ENCODE measurements around the gene LIN9.
A peak's percentile ranks its signal among the peaks of the same experiment; 100 is the strongest.
"Not testable (repeated sequence)": the region's sequence is repeated elsewhere in the genome, so short reads cannot be mapped to it uniquely, and the experiment has no call there.

Gene LIN9

DNA sequence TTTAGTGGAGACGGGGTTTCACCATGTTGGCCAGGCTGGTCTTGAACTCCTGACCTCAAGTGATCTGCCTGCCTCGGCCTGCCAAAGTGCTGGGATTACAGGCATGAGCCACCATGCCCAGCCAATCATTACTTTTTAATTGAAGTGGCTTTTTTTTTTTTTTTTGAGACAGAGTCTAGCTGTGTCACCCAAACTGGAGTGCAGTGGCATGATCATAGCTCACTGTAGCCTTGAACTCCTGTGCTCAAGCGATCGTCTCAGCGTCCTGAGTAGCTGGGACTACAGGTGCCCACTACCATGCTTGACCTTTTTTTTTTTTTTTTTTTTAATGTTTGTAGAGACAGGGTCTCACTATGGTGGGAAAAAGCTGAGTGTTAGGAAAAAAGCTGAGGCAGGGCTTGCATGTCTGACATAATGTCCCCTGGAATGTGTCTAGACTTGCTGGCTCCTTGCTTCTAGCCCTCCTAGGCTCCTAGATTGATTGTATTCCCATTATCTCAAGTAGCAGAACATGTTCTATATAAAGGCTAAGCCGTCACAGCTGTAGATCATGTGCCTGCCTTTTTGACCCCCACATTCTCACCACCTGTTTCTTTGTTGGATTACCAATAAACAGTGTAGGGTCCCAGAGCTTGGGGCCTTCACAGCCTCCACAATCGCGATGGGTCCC, 36.6 kb downstream of the LIN9 start:
- DNase-seq, H3K4me1 Mint-ChIP-seq, H3K9me3 Mint-ChIP-seq, H3K27ac Mint-ChIP-seq, H3K4me3 Mint-ChIP-seq, H3K27me3 Mint-ChIP-seq, ATAC-seq: not testable (repeated sequence)
- H3K36me3 Mint-ChIP-seq (ENCODE audit: low read depth) = peaks cover 11% of the 10 kb centered on the region

- Mint-ChIP-seq H3K4me3 (no peak overlapping the region), H3K27me3 (no peaks in the 10 kb centered on the region), H3K27ac (no peak overlapping the region), H3K4me1 (no peaks in the 10 kb centered on the region), H3K36me3 (ENCODE audit: low read depth) (peaks cover 3% of the 10 kb centered on the region), H3K9me3 (no peaks in the 10 kb centered on the region)
- DNase-seq = no peak
- ATAC-seq = no peak
These were observed 40.4 kb downstream of the LIN9 start for GRCh38 chr1:226268421-226269124.

- Mint-ChIP-seq H3K27ac (no peak overlapping the region), H3K36me3 (ENCODE audit: low read depth) (peaks cover 39% of the 10 kb centered on the region), H3K27me3 (no peaks in the 10 kb centered on the region), H3K4me1 (no peaks in the 10 kb centered on the region), H3K4me3 (no peak overlapping the region), H3K9me3 (peaks cover 11% of the 10 kb centered on the region)
- DNase-seq (no peak), ATAC-seq (no peak)
These were observed 47.1 kb downstream of the LIN9 start for GRCh38 chr1:226261818-226262217.

DNA sequence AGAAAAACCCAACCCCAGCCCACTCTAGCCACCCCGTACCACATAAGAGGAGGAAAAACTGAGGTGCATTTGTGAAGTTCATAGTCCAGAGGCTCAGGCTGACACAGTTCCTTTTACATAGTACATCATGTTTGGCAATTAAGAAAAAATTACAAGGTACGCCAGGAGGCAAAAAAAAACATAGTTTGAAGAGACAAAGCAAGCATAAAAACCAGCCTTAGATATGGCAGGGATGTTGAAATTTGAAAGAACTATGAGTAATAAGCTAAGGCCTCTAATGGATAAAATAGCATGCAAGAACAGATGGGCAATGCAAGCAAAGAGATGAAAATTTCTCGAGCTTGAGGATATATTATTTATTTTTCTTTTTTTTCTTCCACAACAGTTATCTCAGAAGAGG, 53.6 kb downstream of the LIN9 start:
- DNase-seq = no peak
- Mint-ChIP-seq H3K9me3 (peaks cover 6% of the 10 kb centered on the region), H3K4me1 (no peaks in the 10 kb centered on the region), H3K4me3 (no peak overlapping the region), H3K27ac (no peak overlapping the region), H3K36me3 (ENCODE audit: low read depth) (peaks cover 28% of the 10 kb centered on the region), H3K27me3 (no peaks in the 10 kb centered on the region)
- ATAC-seq = no peak

- Mint-ChIP-seq H3K27ac (no peak overlapping the region), H3K9me3 (no peaks in the 10 kb centered on the region), H3K36me3 (ENCODE audit: low read depth) (peaks cover 17% of the 10 kb centered on the region), H3K4me1 (no peaks in the 10 kb centered on the region), H3K27me3 (no peaks in the 10 kb centered on the region), H3K4me3 (no peak overlapping the region)
- ATAC-seq = no peak
- DNase-seq = no peak
These were observed 55.0 kb downstream of the LIN9 start for GRCh38 chr1:226253933-226254332.

GRCh38 chr1:226252841-226253240, 56.1 kb downstream of the LIN9 start:
- peaks cover 16% of the 10 kb centered on the region for H3K36me3 Mint-ChIP-seq (ENCODE audit: low read depth)
- not testable (repeated sequence) for H3K4me3 Mint-ChIP-seq, H3K9me3 Mint-ChIP-seq, H3K4me1 Mint-ChIP-seq, ATAC-seq, H3K27ac Mint-ChIP-seq, H3K27me3 Mint-ChIP-seq, DNase-seq

DNA sequence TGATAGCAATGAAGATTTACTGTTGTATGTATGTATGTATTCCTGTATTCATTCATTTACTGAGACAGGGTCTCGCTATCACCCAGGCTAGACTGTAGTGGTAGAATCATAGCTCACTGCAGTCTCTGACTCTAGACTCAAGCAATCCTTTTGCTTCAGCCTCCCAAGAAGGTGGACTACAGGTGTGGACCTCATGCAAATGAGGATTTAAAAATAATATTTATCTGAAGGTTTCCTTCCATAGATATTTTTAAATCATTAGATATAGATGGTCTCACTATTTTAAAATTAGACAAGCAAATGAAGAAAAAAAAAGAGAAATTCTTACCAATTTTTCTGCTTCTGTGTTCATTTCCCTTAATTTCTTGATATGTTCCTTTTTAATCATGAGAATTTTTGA, 58.5 kb downstream of the LIN9 start:
- Mint-ChIP-seq H3K4me3 (no peak overlapping the region), H3K36me3 (ENCODE audit: low read depth) (peaks cover 13% of the 10 kb centered on the region), H3K9me3 (no peaks in the 10 kb centered on the region), H3K27ac (no peak overlapping the region), H3K4me1 (no peaks in the 10 kb centered on the region), H3K27me3 (no peaks in the 10 kb centered on the region)
- DNase-seq = no peak
- no peak for ATAC-seq

- H3K36me3 Mint-ChIP-seq (ENCODE audit: low read depth) = peaks cover 13% of the 10 kb centered on the region
- DNase-seq (no peak), ATAC-seq (no peak)
- no peaks in the 10 kb centered on the region for H3K4me1 Mint-ChIP-seq
- H3K4me3 Mint-ChIP-seq = no peak overlapping the region
- no peaks in the 10 kb centered on the region for H3K9me3 Mint-ChIP-seq
- H3K27me3 Mint-ChIP-seq = no peaks in the 10 kb centered on the region
- no peak overlapping the region for H3K27ac Mint-ChIP-seq
These were observed 60.2 kb downstream of the LIN9 start for GRCh38 chr1:226248796-226249195.

DNA sequence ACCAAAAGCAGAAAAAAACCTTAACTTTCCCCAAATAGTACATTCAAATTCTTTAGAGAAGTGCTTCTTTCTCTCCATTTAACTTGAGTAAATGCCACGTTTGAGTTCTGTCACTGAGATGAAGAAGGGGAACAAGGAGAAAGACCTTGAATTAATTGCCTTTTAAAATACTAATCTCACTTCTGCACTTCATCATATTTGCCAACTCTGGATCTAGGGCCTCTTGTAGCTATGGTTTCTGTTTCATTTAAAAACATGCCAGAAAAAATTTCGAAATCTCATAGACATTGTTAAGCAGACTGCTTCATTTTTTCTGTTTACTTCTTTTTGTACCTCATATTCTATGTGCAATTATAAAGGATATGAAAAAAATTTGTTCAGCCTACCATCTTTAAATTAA, 60.9 kb downstream of the LIN9 start:
- DNase-seq (no peak), ATAC-seq (no peak)
- Mint-ChIP-seq H3K4me1 (no peaks in the 10 kb centered on the region), H3K9me3 (no peaks in the 10 kb centered on the region), H3K27ac (no peak overlapping the region), H3K4me3 (no peak overlapping the region), H3K27me3 (no peaks in the 10 kb centered on the region), H3K36me3 (ENCODE audit: low read depth) (peaks cover 12% of the 10 kb centered on the region)

- DNase-seq = no peak
- no peak overlapping the region for H3K4me3 Mint-ChIP-seq
- H3K9me3 Mint-ChIP-seq = no peaks in the 10 kb centered on the region
These were observed 69.5 kb downstream of the LIN9 start for GRCh38 chr1:226239421-226239820.

GRCh38 chr1:226236826-226237225, 72.1 kb downstream of the LIN9 start:
- Mint-ChIP-seq H3K4me3 (no peak overlapping the region), H3K36me3 (ENCODE audit: low read depth) (peaks cover 28% of the 10 kb centered on the region), H3K27me3 (no peaks in the 10 kb centered on the region), H3K4me1 (no peaks in the 10 kb centered on the region), H3K9me3 (no peaks in the 10 kb centered on the region), H3K27ac (no peak overlapping the region)
- ATAC-seq (no peak), DNase-seq (no peak)

More at GRCh38 chr1:226239421-226239820, 69.5 kb downstream of the LIN9 start:
- H3K4me1 Mint-ChIP-seq = no peaks in the 10 kb centered on the region
- peaks cover 24% of the 10 kb centered on the region for H3K36me3 Mint-ChIP-seq (ENCODE audit: low read depth)
- no peaks in the 10 kb centered on the region for H3K27me3 Mint-ChIP-seq
- no peak for ATAC-seq
- H3K27ac Mint-ChIP-seq = no peak overlapping the region

DNA sequence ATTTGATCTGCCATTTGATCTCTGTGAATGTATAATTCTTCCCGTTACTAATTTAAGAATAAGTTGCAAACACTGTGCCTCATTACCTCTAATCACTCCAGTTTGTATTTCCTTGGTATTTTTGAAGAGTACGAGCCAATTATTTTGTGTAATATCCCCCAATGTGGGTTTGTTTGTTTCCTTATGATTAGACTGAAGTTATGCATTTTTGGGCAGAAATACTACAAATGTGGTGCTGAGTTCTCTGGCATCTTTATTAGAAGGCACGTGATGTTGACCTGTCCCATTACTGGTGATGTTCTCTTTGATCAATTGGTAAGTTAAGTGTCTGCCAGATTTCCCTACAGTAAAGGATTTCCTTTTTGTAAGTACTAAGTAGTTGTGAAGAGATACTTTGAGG, 75.2 kb downstream of the LIN9 start:
- no peak for ATAC-seq
- H3K4me3 Mint-ChIP-seq = no peak overlapping the region
- DNase-seq = no peak
- H3K36me3 Mint-ChIP-seq (ENCODE audit: low read depth) = peaks cover 35% of the 10 kb centered on the region
- H3K4me1 Mint-ChIP-seq = no peaks in the 10 kb centered on the region
- no peaks in the 10 kb centered on the region for H3K9me3 Mint-ChIP-seq
- no peak overlapping the region for H3K27ac Mint-ChIP-seq
- no peaks in the 10 kb centered on the region for H3K27me3 Mint-ChIP-seq

- H3K27ac Mint-ChIP-seq = no peak overlapping the region
- peaks cover 35% of the 10 kb centered on the region for H3K36me3 Mint-ChIP-seq (ENCODE audit: low read depth)
- DNase-seq (no peak), ATAC-seq (no peak)
- no peak overlapping the region for H3K4me3 Mint-ChIP-seq
- no peaks in the 10 kb centered on the region for H3K27me3 Mint-ChIP-seq
- no peaks in the 10 kb centered on the region for H3K4me1 Mint-ChIP-seq
- H3K9me3 Mint-ChIP-seq = no peaks in the 10 kb centered on the region
These were observed 75.7 kb downstream of the LIN9 start for GRCh38 chr1:226233293-226233692.

DNA sequence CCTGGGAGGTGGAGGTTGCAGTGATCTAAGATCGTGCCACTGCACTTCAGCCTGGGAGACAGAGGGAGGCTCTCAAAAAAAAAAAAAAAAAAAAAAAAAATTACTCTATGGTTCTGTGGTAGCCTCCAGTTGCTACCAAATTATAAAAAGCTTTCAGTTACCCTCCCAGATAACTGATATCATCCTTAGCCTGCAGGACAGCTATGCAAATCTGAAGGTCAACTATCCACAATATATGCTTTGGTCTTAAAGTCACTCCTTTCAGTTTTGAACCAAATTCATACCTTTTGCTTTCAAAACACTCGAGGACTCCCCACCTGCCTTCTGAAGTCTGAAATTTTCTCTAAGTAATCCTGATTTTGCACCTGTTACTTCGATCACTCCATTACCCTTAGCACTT, 82.4 kb downstream of the LIN9 start:
- H3K36me3 Mint-ChIP-seq (ENCODE audit: low read depth) = peaks cover 9% of the 10 kb centered on the region
- no peak overlapping the region for H3K27ac Mint-ChIP-seq
- no peaks in the 10 kb centered on the region for H3K9me3 Mint-ChIP-seq
- peaks cover 14% of the 10 kb centered on the region for H3K4me1 Mint-ChIP-seq
- ATAC-seq = no peak
- peaks cover 26% of the 10 kb centered on the region for H3K27me3 Mint-ChIP-seq
- DNase-seq = no peak
- no peak overlapping the region for H3K4me3 Mint-ChIP-seq

DNA sequence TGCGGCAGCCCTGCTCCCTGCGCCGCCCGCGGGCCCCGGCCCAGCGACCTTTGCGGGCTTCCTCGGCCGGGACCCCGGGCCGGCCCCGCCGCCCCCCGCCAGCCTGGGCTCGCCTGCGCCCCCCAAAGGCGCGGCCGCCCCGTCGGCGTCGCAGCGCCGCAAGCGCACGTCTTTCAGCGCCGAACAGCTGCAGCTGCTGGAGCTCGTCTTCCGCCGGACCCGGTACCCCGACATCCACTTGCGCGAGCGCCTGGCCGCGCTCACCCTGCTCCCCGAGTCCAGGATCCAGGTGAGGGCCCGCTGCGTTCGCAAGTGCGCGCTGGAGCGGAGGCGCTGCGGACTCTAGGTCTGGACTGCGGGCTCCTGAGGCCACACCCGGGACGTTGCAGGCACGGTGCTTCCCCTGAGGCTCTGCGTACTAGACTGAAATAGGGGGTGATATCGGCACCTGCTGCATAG, 85.1 kb downstream of the LIN9 start:
- Mint-ChIP-seq H3K27me3 (peaks cover 33% of the 10 kb centered on the region), H3K27ac (no peak overlapping the region), H3K4me3 (peak overlapping the region; percentile 68), H3K9me3 (no peaks in the 10 kb centered on the region), H3K36me3 (ENCODE audit: low read depth) (no peaks in the 10 kb centered on the region), H3K4me1 (peaks cover 14% of the 10 kb centered on the region)
- DNase-seq = peak; percentile 25
- peak; percentile 44 for ATAC-seq
